HepG2 (cell line): ENCODE measurements around the gene MAPKAPK3. TPM values are rescaled to one million over a fixed set of nuclear protein-coding genes. Genes with fewer than 3 reads are reported as not detected.

Source experiments
- AHDC1 ChIP-seq: sonication (generic); formaldehyde crosslinking; IDR thresholded peaks from 2 replicates; pipeline ENCODE4 v1.5.1; 2020; ENCODE audit warnings: mild to moderate bottlenecking, missing genetic modification reagents, borderline replicate concordance
- AKAP8 ChIP-seq: sonication (generic); formaldehyde crosslinking; IDR thresholded peaks from 2 replicates; pipeline ENCODE4 v1.5.1; 2020; ENCODE audit warnings: mild to moderate bottlenecking, missing genetic modification reagents
- BATF2 ChIP-seq: sonication (generic); formaldehyde crosslinking; IDR thresholded peaks from 2 replicates; pipeline ENCODE4 v1.8.0; 2022; ENCODE audit warnings: mild to moderate bottlenecking, missing genetic modification reagents, moderate library complexity
- CEBPB ChIP-seq: IDR thresholded peaks from 2 replicates; pipeline ENCODE4 v1.6.1; 2011; ENCODE audit warnings: low read depth, low read length, improper control_type of control experiment, borderline replicate concordance
- DPF2 ChIP-seq: sonication (generic); formaldehyde crosslinking; IDR thresholded peaks from 2 replicates; pipeline ENCODE4 v1.4.0; 2020; ENCODE audit warnings: mild to moderate bottlenecking, low read depth, missing genetic modification reagents, borderline replicate concordance
- MEF2D ChIP-seq: sonication (generic); formaldehyde crosslinking; IDR thresholded peaks from 2 replicates; pipeline ENCODE4 v1.5.1; 2020; ENCODE audit warnings: mild to moderate bottlenecking, missing genetic modification reagents
- NFYC ChIP-seq: IDR thresholded peaks from 2 replicates; pipeline ENCODE4 v1.6.1; 2016; ENCODE audit warnings: missing genetic modification reagents, missing compliant biosample characterization
- SMYD3 ChIP-seq: sonication (generic); formaldehyde crosslinking; IDR thresholded peaks from 2 replicates; pipeline ENCODE4 v1.8.1; 2023; ENCODE audit warnings: mild to moderate bottlenecking, missing genetic modification reagents
- TOPORS ChIP-seq: sonication (generic); formaldehyde crosslinking; IDR thresholded peaks from 2 replicates; pipeline ENCODE4 v1.8.0; 2023; ENCODE audit warnings: mild to moderate bottlenecking, missing genetic modification reagents
- ZFY ChIP-seq: sonication (generic); formaldehyde crosslinking; IDR thresholded peaks from 2 replicates; pipeline ENCODE4 v1.4.0; 2020; ENCODE audit warnings: missing genetic modification reagents
- ZNF280D ChIP-seq: sonication (generic); formaldehyde crosslinking; IDR thresholded peaks from 2 replicates; pipeline ENCODE4 v1.5.1; 2020; ENCODE audit warnings: mild to moderate bottlenecking, missing genetic modification reagents
- ZNF337 ChIP-seq: sonication (generic); formaldehyde crosslinking; IDR thresholded peaks from 2 replicates; pipeline ENCODE4 v1.5.1; 2020; ENCODE audit warnings: missing genetic modification reagents, low read depth, mild to moderate bottlenecking, borderline replicate concordance
- ZNF678 ChIP-seq: sonication (generic); formaldehyde crosslinking; IDR thresholded peaks from 2 replicates; pipeline ENCODE4 v1.4.0; 2020; ENCODE audit warnings: mild to moderate bottlenecking, missing genetic modification reagents
- ZNF746 ChIP-seq: sonication (generic); formaldehyde crosslinking; IDR thresholded peaks from 2 replicates; pipeline ENCODE4 v1.8.0; 2022; ENCODE audit warnings: mild to moderate bottlenecking, missing genetic modification reagents
- polyA plus RNA-seq, 8 experiments: library from polyadenylated mRNA; depleted of rRNA in 3 of 8; stranded (reverse) in 7 of 8; unstranded in 1 of 8; fragments of >200 nt; fragmentation: Illumina TruSeq in 4 of 8; extraction: Trizol in 4 of 8; gene quantifications; 2 replicates each; pipeline versions ENCODE4 v1.2.1 to v1.2.3, GENCODE V29; 2011 to 2016; ENCODE audit warnings: low read depth in 4 of 8, missing spikeins in 1 of 8, mixed read lengths in 1 of 8; ENCODE audit not compliant: insufficient read depth in 1 of 8
- total RNA-seq, 5 experiments: library from RNA; depleted of rRNA; stranded (reverse); fragments of >200 nt; fragmentation: Illumina TruSeq; extraction: Trizol; gene quantifications; 2 replicates each; pipeline ENCODE4 v1.2.3, GENCODE V29; 2016; ENCODE audit warnings: low read depth in 1 of 5

Gene MAPKAPK3
- total and polyA plus RNA-seq, 2 of the 13 experiments (the other 11 are each of a cell fraction or from before 2014, with no cell fraction given) = 39.9 to 41.2 TPM

GRCh38 chr3:50600841-50601591 lies 15.9 kb upstream of the MAPKAPK3 start (continued):
- TF ChIP-seq ZNF746 (CRISPR knock-in tag) (peak; percentile 85), SMYD3 (CRISPR knock-in tag) (0 out of 2 replicates have a peak, but pooled peaks have one; percentile 8), AKAP8 (CRISPR knock-in tag) (peak; percentile 65; the same call in 1 of the 2 replicates), AHDC1 (CRISPR knock-in tag) (peak; percentile 74; the same call in 1 of the 2 replicates), ZFY (CRISPR knock-in tag) (peak; percentile 92), TOPORS (CRISPR knock-in tag) (no peak), DPF2 (peak; percentile 63; the same call in 1 of the 2 replicates), NFYC (CRISPR knock-in tag) (peak; percentile 41; the same call in 1 of the 2 replicates), ZNF678 (CRISPR knock-in tag) (no peak), ZNF280D (CRISPR knock-in tag) (no peak), MEF2D (CRISPR knock-in tag) (0 out of 2 replicates have a peak, but pooled peaks have one; percentile 56), CEBPB (peak; percentile 94), ZNF337 (CRISPR knock-in tag) (no peak), BATF2 (CRISPR knock-in tag) (no peak)
